Activated T-helper 17 cell treated with anti-CD3 and anti-CD28 coated beads, Interleukin-2, amount 50 U/mL, for 72 hours (primary cell): Measurements from ENCODE around the gene GIPR. TPM values are rescaled to one million over a fixed set of nuclear protein-coding genes. Genes with fewer than 3 reads are reported as not detected.
"Not testable (repeated sequence)": the region's sequence is repeated elsewhere in the genome, so short reads cannot be mapped to it uniquely, and the experiment has no call there.

Experiments used
- ATAC-seq: fragments of 150-1000 bp; cut with Tn5 transposase; replicated peaks from 2 replicates; pipeline ENCODE4 v1.10.0; 2021; ENCODE audit warnings: mild to moderate bottlenecking, moderate library complexity
- H3K27ac Mint-ChIP-seq: one replicate; pipeline ENCODE4 v1.8.0; 2022; ENCODE audit warnings: mixed read lengths
- H3K27me3 Mint-ChIP-seq: one replicate; pipeline ENCODE4 v1.8.0; 2022; ENCODE audit warnings: mixed read lengths
- H3K36me3 Mint-ChIP-seq: one replicate; pipeline ENCODE4 v1.8.0; 2022; ENCODE audit warnings: low read depth, mild to moderate bottlenecking, mixed read lengths
- H3K4me1 Mint-ChIP-seq: one replicate; pipeline ENCODE4 v1.8.0; 2022; ENCODE audit warnings: mixed read lengths
- H3K4me3 Mint-ChIP-seq: one replicate; pipeline ENCODE4 v1.8.0; 2022; ENCODE audit warnings: mild to moderate bottlenecking, mixed read lengths
- H3K9me3 Mint-ChIP-seq: one replicate; pipeline ENCODE4 v1.8.0; 2022; ENCODE audit warnings: mixed read lengths
- total RNA-seq, 2 donors: library from RNA; stranded (reverse); gene quantifications; one replicate each; pipeline ENCODE4 v1.2.3, GENCODE V29; 2022

Gene GIPR, protein sequence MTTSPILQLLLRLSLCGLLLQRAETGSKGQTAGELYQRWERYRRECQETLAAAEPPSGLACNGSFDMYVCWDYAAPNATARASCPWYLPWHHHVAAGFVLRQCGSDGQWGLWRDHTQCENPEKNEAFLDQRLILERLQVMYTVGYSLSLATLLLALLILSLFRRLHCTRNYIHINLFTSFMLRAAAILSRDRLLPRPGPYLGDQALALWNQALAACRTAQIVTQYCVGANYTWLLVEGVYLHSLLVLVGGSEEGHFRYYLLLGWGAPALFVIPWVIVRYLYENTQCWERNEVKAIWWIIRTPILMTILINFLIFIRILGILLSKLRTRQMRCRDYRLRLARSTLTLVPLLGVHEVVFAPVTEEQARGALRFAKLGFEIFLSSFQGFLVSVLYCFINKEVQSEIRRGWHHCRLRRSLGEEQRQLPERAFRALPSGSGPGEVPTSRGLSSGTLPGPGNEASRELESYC
- total RNA-seq = 10 to 100 TPM in 1 of 2 donors, 1 to 10 TPM in 1; 7.5 to 32.3 TPM

DNA sequence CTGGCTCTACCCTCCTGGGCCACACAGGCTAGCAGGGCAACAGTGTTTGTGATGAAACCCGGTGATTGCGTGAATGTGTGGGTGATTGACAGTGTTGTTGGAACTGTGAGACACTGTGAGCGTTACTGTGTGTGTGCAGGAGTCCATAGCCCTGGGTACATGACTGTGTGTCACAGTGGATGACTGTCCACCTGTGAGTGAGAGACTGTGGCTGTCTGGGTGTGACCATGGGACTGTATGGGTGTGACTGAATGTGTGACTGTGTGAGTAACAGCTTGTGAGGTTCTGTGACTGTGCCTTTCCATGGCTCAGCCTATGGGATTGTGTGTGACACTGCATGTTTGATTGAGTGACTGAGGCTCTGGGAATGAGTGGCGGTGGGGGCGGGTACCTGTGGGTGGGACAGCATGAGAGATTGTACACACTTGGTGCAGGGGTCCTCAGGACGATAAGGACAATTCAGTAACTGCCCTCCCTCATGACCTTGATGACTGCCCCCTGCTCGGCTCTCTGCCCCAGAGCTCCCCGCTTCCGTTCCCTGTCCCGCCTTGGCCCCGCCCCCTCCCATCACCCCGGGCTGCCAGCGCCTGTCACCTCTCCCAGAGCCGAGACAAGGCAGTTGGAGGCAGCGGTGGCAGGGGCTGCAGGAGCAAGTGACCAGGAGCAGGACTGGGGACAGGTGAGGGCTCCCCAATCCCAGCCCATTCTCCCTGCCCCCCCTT, at the start of gene GIPR:
Gene GIPR (plus strand): TSS at position 602 of the 722 bp plus-strand sequence. CDS start 1,300 bp downstream, outside the sequence.
- Mint-ChIP-seq H3K27me3 (peaks cover 14% of the 10 kb centered on the region), H3K9me3 (no peaks in the 10 kb centered on the region), H3K36me3 (peaks cover 4% of the 10 kb centered on the region), H3K4me1 (peaks cover 8% of the 10 kb centered on the region), H3K4me3 (peak within 1 kb of the TSS; percentile 95), H3K27ac (peak within 1 kb of the TSS; percentile 95)
- ATAC-seq = peak; percentile 95

GRCh38 chr19:45621389-45621788, 46.6 kb upstream of the GIPR start:
- Mint-ChIP-seq H3K27me3 (no peaks in the 10 kb centered on the region), H3K9me3 (no peaks in the 10 kb centered on the region), H3K27ac (no peak overlapping the region), H3K4me1 (no peaks in the 10 kb centered on the region), H3K36me3 (peaks cover 100% of the 10 kb centered on the region), H3K4me3 (no peak overlapping the region)
- ATAC-seq = no peak

- H3K36me3 Mint-ChIP-seq = peaks cover 100% of the 10 kb centered on the region
- no peaks in the 10 kb centered on the region for H3K4me1 Mint-ChIP-seq
- no peak for ATAC-seq
- H3K9me3 Mint-ChIP-seq = no peaks in the 10 kb centered on the region
- H3K4me3 Mint-ChIP-seq = no peak overlapping the region
- H3K27ac Mint-ChIP-seq = peak overlapping the region; percentile 2
- no peaks in the 10 kb centered on the region for H3K27me3 Mint-ChIP-seq
Measured at GRCh38 chr19:45621976-45622503, 46.0 kb upstream of the GIPR start.

DNA sequence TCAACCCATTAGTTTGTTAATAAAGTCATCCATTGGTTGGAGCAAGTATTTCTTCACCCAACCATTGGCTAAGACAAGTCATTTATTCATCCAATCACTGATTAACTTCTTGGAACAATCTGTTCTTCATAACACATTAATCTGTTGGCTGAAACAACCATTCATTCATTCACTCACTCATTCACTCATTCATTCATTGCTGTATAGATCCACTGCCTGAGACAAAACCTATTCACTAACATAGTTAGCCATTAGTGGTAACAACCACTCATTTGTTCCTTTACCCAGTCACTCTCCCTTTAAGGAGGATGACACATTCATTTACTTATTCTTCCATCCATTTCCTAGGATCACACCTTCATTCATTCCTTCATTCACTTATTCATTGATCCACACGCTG, 44.0 kb upstream of the GIPR start:
- Mint-ChIP-seq H3K9me3 (no peaks in the 10 kb centered on the region), H3K27me3 (no peaks in the 10 kb centered on the region), H3K4me1 (no peaks in the 10 kb centered on the region), H3K36me3 (peaks cover 100% of the 10 kb centered on the region), H3K4me3 (no peak overlapping the region), H3K27ac (no peak overlapping the region)
- no peak for ATAC-seq

DNA sequence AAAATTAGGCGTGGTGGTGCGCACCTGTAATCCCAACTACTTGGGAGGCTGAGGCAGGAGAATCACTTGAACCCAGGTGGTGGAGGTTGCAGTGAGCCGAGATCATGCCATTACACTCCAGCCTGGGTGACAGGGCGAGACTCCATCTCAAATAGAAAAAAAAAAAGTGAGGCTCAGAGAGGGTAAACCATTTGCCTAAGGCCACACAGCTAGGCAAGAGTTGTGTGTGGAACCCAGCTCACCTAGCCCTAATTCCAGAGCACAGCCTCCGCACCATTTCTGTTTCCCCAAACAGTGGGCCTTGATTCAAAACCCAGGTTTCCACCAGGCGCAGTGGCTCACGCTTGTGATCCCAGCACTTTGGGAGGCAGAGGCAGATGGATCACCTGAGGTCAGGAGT, 39.8 kb upstream of the GIPR start:
- not testable (repeated sequence) for H3K4me3 Mint-ChIP-seq, H3K27ac Mint-ChIP-seq, H3K4me1 Mint-ChIP-seq, H3K27me3 Mint-ChIP-seq, ATAC-seq, H3K9me3 Mint-ChIP-seq
- H3K36me3 Mint-ChIP-seq = peaks cover 92% of the 10 kb centered on the region

DNA sequence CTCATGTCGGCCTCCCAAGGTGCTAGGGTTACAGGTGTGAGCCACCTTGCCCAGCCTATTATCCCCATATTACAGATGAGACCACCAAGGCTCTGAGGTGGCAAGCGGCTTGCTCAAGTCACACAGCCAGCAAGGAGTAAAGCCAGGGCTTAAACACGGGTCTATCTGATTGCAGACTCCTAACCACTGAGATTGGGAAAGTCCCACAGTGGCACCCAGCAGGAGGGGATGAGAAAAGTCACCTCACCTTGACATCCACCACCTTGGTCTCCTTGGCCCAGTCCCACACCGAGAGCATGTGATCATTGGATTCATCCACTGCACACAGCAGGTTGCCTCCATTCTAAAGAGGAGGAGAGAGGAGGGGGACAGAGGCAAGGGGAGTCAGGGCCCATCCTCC, 38.3 kb upstream of the GIPR start:
- no peaks in the 10 kb centered on the region for H3K9me3 Mint-ChIP-seq
- peak overlapping the region; percentile 38 for H3K4me3 Mint-ChIP-seq
- H3K27ac Mint-ChIP-seq = peak overlapping the region; percentile 43
- peaks cover 6% of the 10 kb centered on the region for H3K4me1 Mint-ChIP-seq
- no peaks in the 10 kb centered on the region for H3K27me3 Mint-ChIP-seq
- ATAC-seq = peak; percentile 16
- H3K36me3 Mint-ChIP-seq = peaks cover 79% of the 10 kb centered on the region

GRCh38 chr19:45630463-45630862, 37.6 kb upstream of the GIPR start:
- peak overlapping the region; percentile 43 for H3K27ac Mint-ChIP-seq
- ATAC-seq = peak; percentile 96
- H3K27me3 Mint-ChIP-seq = no peaks in the 10 kb centered on the region
- no peaks in the 10 kb centered on the region for H3K9me3 Mint-ChIP-seq
- peaks cover 6% of the 10 kb centered on the region for H3K4me1 Mint-ChIP-seq
- H3K36me3 Mint-ChIP-seq = peaks cover 72% of the 10 kb centered on the region
- H3K4me3 Mint-ChIP-seq = peak overlapping the region; percentile 38

DNA sequence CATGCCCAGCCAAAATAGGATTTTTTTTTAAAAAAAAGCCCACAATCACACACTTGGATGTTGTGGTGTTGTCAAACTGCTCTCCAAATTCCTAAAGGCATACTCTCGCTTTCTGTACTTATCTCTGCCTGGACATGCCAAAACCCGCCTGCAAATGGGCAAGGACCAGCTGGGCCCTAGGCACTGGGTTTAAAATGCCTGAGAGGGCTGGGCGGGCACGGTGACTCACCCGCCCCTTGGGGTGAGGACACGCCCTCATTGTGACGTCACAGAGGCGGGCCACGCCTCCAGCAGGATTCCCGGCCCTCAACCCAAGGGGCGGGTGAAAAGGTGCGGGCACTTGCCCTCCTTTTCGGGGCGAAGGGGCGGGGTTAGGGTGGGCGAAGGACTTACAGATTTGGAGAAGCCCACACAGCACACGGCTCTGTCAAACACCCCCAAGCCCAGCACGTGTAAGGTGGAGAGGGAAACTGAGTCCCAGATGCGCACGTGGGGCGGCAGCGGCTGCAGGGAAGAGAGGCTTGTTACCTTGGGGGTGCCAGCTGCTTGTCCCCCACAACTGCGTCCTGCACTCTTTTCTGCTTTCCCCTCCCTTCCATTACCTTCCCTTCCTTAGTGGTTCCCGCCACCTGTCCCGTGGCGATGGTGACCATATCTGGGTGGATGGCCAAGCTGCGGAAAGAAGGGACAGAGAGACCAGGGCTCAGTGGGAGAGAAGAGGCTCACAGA, 35.4 kb upstream of the GIPR start:
- H3K4me1 Mint-ChIP-seq = peaks cover 6% of the 10 kb centered on the region
- H3K9me3 Mint-ChIP-seq = no peaks in the 10 kb centered on the region
- no peak overlapping the region for H3K27ac Mint-ChIP-seq
- H3K4me3 Mint-ChIP-seq = peak overlapping the region; percentile 50
- peaks cover 67% of the 10 kb centered on the region for H3K36me3 Mint-ChIP-seq
- ATAC-seq = peak; percentile 53
- H3K27me3 Mint-ChIP-seq = no peaks in the 10 kb centered on the region

GRCh38 chr19:45636275-45636674, 31.7 kb upstream of the GIPR start:
- Mint-ChIP-seq H3K27ac (no peak overlapping the region), H3K4me1 (peaks cover 8% of the 10 kb centered on the region), H3K9me3 (peaks cover 6% of the 10 kb centered on the region), H3K27me3 (no peaks in the 10 kb centered on the region), H3K4me3 (no peak overlapping the region), H3K36me3 (peaks cover 65% of the 10 kb centered on the region)
- no peak for ATAC-seq

DNA sequence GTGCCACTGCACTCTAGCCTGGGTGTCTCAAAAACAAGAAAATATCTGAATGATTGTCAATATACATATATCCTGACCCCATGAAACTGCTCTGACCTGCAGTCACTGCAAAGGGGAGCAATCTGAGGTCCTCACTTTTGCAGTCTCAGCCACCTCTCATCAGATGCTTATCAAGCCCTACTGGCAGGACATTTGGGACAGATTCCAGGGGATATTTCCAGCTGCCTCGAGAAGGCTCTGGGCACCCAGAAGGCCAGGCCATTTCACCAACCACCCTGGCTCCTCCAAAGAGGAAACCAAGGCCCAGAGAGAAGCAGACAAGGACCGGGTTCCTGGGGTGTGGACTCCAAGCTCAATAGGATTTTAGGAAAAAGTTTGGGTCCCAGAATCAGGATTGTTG, 31.1 kb upstream of the GIPR start:
- Mint-ChIP-seq H3K4me3 (no peak overlapping the region), H3K9me3 (peaks cover 8% of the 10 kb centered on the region), H3K4me1 (peaks cover 10% of the 10 kb centered on the region), H3K27me3 (no peaks in the 10 kb centered on the region), H3K36me3 (peaks cover 70% of the 10 kb centered on the region), H3K27ac (no peak overlapping the region)
- no peak for ATAC-seq

DNA sequence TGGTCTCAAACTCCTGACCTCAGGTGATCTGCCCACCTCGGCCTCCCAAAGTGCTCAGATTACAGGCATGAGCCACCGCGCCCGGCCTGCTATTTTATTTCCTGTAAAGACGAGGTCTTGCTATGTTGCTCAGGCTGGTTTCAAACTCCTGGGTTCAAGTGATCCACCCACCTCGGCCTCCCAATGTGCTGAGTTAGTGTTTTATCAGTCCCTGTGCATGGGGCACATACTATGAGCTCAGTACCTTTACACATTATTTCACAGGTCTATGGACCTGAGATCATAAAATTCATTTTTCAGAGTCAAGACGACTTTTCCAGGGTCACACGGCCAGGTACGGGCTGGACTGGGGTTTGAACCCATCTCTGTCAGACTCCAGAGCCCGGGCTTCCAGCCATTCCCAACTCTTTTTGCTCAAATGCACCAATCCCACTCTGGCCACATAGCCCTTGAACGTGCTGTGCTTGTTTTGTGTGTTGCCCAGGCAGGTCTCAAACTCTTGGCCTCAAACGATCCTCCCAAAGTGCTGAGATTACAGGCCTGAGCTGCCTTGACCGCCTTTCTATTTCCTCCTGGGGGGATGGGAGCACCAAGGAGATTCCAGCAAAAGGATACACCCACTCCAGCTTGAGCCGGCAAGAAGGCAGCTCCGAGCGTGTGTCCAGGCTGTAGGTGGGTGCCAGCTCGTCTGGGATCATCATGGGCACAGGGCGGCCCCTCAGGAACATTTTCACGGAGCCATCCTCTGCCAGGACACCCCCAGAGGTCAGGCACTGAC, 29.9 kb upstream of the GIPR start:
- H3K4me1 Mint-ChIP-seq = peaks cover 11% of the 10 kb centered on the region
- no peak for ATAC-seq
- peak overlapping the region; percentile 86 for H3K4me3 Mint-ChIP-seq
- H3K9me3 Mint-ChIP-seq = peaks cover 8% of the 10 kb centered on the region
- H3K27me3 Mint-ChIP-seq = no peaks in the 10 kb centered on the region
- H3K27ac Mint-ChIP-seq = no peak overlapping the region
- H3K36me3 Mint-ChIP-seq = peaks cover 73% of the 10 kb centered on the region

- Mint-ChIP-seq H3K9me3 (peaks cover 8% of the 10 kb centered on the region), H3K27me3 (no peaks in the 10 kb centered on the region), H3K4me3 (peak within 1 kb of the TSS; percentile 86), H3K27ac (peak within 1 kb of the TSS; percentile 88), H3K4me1 (peaks cover 20% of the 10 kb centered on the region), H3K36me3 (peaks cover 72% of the 10 kb centered on the region)
- ATAC-seq = no peak
Measured at GRCh38 chr19:45638930-45639729, 28.9 kb upstream of the GIPR start, which contains the start of gene EML2. Gene EML2, minus strand, starts transcription at chr19:45639397. Its CDS starts 21 bp downstream, at chr19:45639376.

DNA sequence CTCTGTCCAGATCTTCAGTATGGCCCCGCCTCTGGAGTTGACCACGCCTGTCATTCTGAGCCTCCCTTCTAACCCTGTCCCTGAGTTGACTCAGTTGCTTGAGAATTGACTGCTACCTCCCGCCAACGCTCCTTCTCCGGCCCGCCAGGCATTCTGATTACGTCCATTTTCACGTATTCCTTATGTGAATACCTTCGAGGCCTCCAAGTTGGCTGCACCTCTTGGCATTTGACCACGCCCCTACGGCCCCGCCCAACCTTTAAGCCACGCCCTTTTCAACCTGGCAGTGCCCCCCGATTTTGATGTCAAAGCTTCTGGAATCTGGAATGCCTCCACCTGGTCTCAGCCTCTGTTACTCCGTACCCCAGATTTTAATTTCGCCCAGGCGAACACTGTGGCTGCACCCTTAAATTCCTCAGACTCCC, 27.2 kb upstream of the GIPR start:
- Mint-ChIP-seq H3K27me3 (no peaks in the 10 kb centered on the region), H3K27ac (peak overlapping the region; percentile 96), H3K9me3 (peaks cover 8% of the 10 kb centered on the region), H3K4me3 (peak overlapping the region; percentile 86), H3K4me1 (peaks cover 20% of the 10 kb centered on the region), H3K36me3 (peaks cover 68% of the 10 kb centered on the region)
- ATAC-seq = no peak
